Amniotic epithelial cell (primary cell): ENCODE results near the gene PPP1CA.

Experiments
- DNase-seq: peaks from one replicate; pipeline ENCODE4 v3.0.0-alpha.2; 2010; ENCODE audit warnings: low read depth

Gene PPP1CA

GRCh38 chr11:67382276-67383136 lies 19.2 kb downstream of the PPP1CA start:
- DNase-seq = peak; percentile 59

GRCh38 chr11:67381244-67381972 lies 20.2 kb downstream of the PPP1CA start:
- no peak for DNase-seq

- DNase-seq = peak; percentile 75
Observed at GRCh38 chr11:67379061-67380058, 22.3 kb downstream of the PPP1CA start.

- DNase-seq = no peak
Observed at GRCh38 chr11:67378544-67378943, 23.1 kb downstream of the PPP1CA start.

- DNase-seq = no peak
Observed at GRCh38 chr11:67376873-67377808, 24.5 kb downstream of the PPP1CA start.

GRCh38 chr11:67376063-67376820 lies 25.4 kb downstream of the PPP1CA start:
- no peak for DNase-seq

GRCh38 chr11:67375320-67376055 lies 26.2 kb downstream of the PPP1CA start:
- no peak for DNase-seq

GRCh38 chr11:67374571-67375281 lies 26.9 kb downstream of the PPP1CA start:
- no peak for DNase-seq

GRCh38 chr11:67373648-67374570 lies 27.7 kb downstream of the PPP1CA start:
- DNase-seq = peak; percentile 98

GRCh38 chr11:67372993-67373647 lies 28.5 kb downstream of the PPP1CA start, which contains the start of gene CLCF1:
TSS of gene CLCF1 (minus strand) at chr11:67373598. CDS start at chr11:67373539, 59 bp downstream.
- peak; percentile 73 for DNase-seq

- DNase-seq = no peak
Observed at GRCh38 chr11:67372321-67372992, 29.2 kb downstream of the PPP1CA start.

GRCh38 chr11:67371911-67372320 lies 29.7 kb downstream of the PPP1CA start:
- no peak for DNase-seq

- peak; percentile 43 for DNase-seq
Observed at GRCh38 chr11:67371189-67371910, 30.3 kb downstream of the PPP1CA start.

- DNase-seq = peak; percentile 61
Observed at GRCh38 chr11:67370351-67371076, 31.1 kb downstream of the PPP1CA start.

- DNase-seq = peak; percentile 89
Observed at GRCh38 chr11:67369801-67370284, 31.8 kb downstream of the PPP1CA start.
